ENCODE measurements around the gene MYH10.

Gene MYH10

GRCh38 chr17:8537734-8538133 lies 92.8 kb downstream of the MYH10 start:
- peaks cover 96% of the 10 kb centered on the region for H3K36me3 ChIP-seq (ENCODE audit: insufficient read depth, low read length)

GRCh38 chr17:8534498-8535188 lies 95.9 kb downstream of the MYH10 start:
- Histone ChIP-seq H3K27me3 (ENCODE audit: insufficient read depth, low read length, poor library complexity) (no peaks in the 10 kb centered on the region), H2AFZ (ENCODE audit: low read depth, low read length) (no peak overlapping the region), H3K4me2 (ENCODE audit: insufficient read depth, low read length) (no peak overlapping the region), H3K9me3 (ENCODE audit: insufficient read depth, low read length, severe bottlenecking) (no peaks in the 10 kb centered on the region), H3K4me3 (ENCODE audit: low read depth in 1 of 2, low read length in 2 of 2) (no peak overlapping the region), H3K36me3 (ENCODE audit: insufficient read depth, low read length) (peaks cover 89% of the 10 kb centered on the region), H3K9ac (ENCODE audit: low read depth, low read length) (no peak overlapping the region), H3K27ac (ENCODE audit: low read length) (no peak overlapping the region), H4K20me1 (ENCODE audit: insufficient read depth, low read length) (no peaks in the 10 kb centered on the region), H3K4me1 (ENCODE audit: insufficient read depth, low read length) (no peaks in the 10 kb centered on the region), H3K79me2 (ENCODE audit: insufficient read depth, low read length) (no peaks in the 10 kb centered on the region)
- no peak for TF ChIP-seq EZH2 (IDR thresholded peaks at IDR 0.05; ENCODE audit: borderline replicate concordance, low read depth, low read length, severe bottlenecking)
- no peak for TF ChIP-seq CTCF (IDR thresholded peaks at IDR 0.05; ENCODE audit: borderline replicate concordance, extremely low read depth, low read length, poor library complexity, severe bottlenecking)
- no peak for ATAC-seq (ENCODE audit: insufficient read depth, low read depth)
- no peak for DNase-seq

More at GRCh38 chr17:8537734-8538133, 92.8 kb downstream of the MYH10 start:
- Histone ChIP-seq H2AFZ (ENCODE audit: low read depth, low read length) (no peak overlapping the region), H3K79me2 (ENCODE audit: insufficient read depth, low read length) (no peaks in the 10 kb centered on the region), H3K27me3 (ENCODE audit: insufficient read depth, low read length, poor library complexity) (no peaks in the 10 kb centered on the region), H3K4me3 (ENCODE audit: low read depth in 1 of 2, low read length in 2 of 2) (no peak overlapping the region), H3K9ac (ENCODE audit: low read depth, low read length) (no peak overlapping the region), H3K9me3 (ENCODE audit: insufficient read depth, low read length, severe bottlenecking) (no peaks in the 10 kb centered on the region), H3K4me2 (ENCODE audit: insufficient read depth, low read length) (no peak overlapping the region), H3K4me1 (ENCODE audit: insufficient read depth, low read length) (no peaks in the 10 kb centered on the region), H4K20me1 (ENCODE audit: insufficient read depth, low read length) (no peaks in the 10 kb centered on the region), H3K27ac (ENCODE audit: low read length) (no peak overlapping the region)
- TF ChIP-seq EZH2 (IDR thresholded peaks at IDR 0.05; ENCODE audit: borderline replicate concordance, low read depth, low read length, severe bottlenecking) (no peak), CTCF (IDR thresholded peaks at IDR 0.05; ENCODE audit: borderline replicate concordance, extremely low read depth, low read length, poor library complexity, severe bottlenecking) (no peak)
- no peak for ATAC-seq (ENCODE audit: insufficient read depth, low read depth)
- no peak for DNase-seq

GRCh38 chr17:8532021-8532420 lies 98.5 kb downstream of the MYH10 start:
- ATAC-seq (ENCODE audit: insufficient read depth, low read depth) (no peak), DNase-seq (no peak)
- Histone ChIP-seq H3K27me3 (ENCODE audit: insufficient read depth, low read length, poor library complexity) (no peaks in the 10 kb centered on the region), H3K4me1 (ENCODE audit: insufficient read depth, low read length) (no peaks in the 10 kb centered on the region), H2AFZ (ENCODE audit: low read depth, low read length) (no peak overlapping the region), H3K9ac (ENCODE audit: low read depth, low read length) (no peak overlapping the region), H3K4me2 (ENCODE audit: insufficient read depth, low read length) (no peak overlapping the region), H3K36me3 (ENCODE audit: insufficient read depth, low read length) (peaks cover 89% of the 10 kb centered on the region), H3K27ac (ENCODE audit: low read length) (no peak overlapping the region), H3K79me2 (ENCODE audit: insufficient read depth, low read length) (no peaks in the 10 kb centered on the region), H3K4me3 (ENCODE audit: low read depth in 1 of 2, low read length in 2 of 2) (no peak overlapping the region), H4K20me1 (ENCODE audit: insufficient read depth, low read length) (no peaks in the 10 kb centered on the region), H3K9me3 (ENCODE audit: insufficient read depth, low read length, severe bottlenecking) (no peaks in the 10 kb centered on the region)
- TF ChIP-seq CTCF (IDR thresholded peaks at IDR 0.05; ENCODE audit: borderline replicate concordance, extremely low read depth, low read length, poor library complexity, severe bottlenecking), result no peak
- TF ChIP-seq EZH2 (IDR thresholded peaks at IDR 0.05; ENCODE audit: borderline replicate concordance, low read depth, low read length, severe bottlenecking), result no peak

Data from DND-41 (cell line).